GM12878 (cell line): Measurements from ENCODE around the gene PLA2G4E. TPM values are rescaled to one million over a fixed set of nuclear protein-coding genes. Genes with fewer than 3 reads are reported as not detected.

Experiments
- ATAC-seq: fragments of 200-7000 bp; cut with Tn5 transposase; 3 replicates; pipeline ENCODE4 v1.9.1; 2020; ENCODE audit warnings: mild to moderate bottlenecking, moderate library complexity
- BruUV-seq: library from RNA; stranded (reverse); fragments of 400-500 nt; replicated peaks from 2 replicates; lab custom pipeline; 2021; lab: Mats Ljungman, UMichigan
- CTCF ChIA-PET: fragments of 300-600 bp; sonication (Branson Sonifier 250); formaldehyde crosslinking; extraction: SDS; loops from one replicate; lab custom pipeline; 2021; ENCODE audit warnings: inconsistent platforms; lab: Yijun Ruan, JAX
- POLR2A ChIA-PET: fragments of 350-600 bp; formaldehyde crosslinking; extraction: SDS; loops from one replicate; lab custom pipeline; 2021; ENCODE audit warnings: inconsistent platforms; lab: Charles Lee
- RAD21 ChIA-PET: fragments of 300-600 bp; sonication (Branson Sonifier 250); formaldehyde crosslinking; loops from one replicate; lab custom pipeline; 2023; ENCODE audit warnings: antibody characterized with exemption; ENCODE audit not compliant: unreplicated experiment; lab: Charles Lee
- SMC1A ChIA-PET: fragments of 300-600 bp; sonication (Branson Sonifier 250); formaldehyde crosslinking; loops from one replicate; lab custom pipeline; 2023; ENCODE audit not compliant: unreplicated experiment, uncharacterized antibody; lab: Charles Lee
- DNase-seq: peaks from one replicate; pipeline ENCODE4 v3.0.0-alpha.2; 2011; ENCODE audit warnings: low read depth, low spot score
- FAIRE-seq: peaks from 3 replicates; lab custom pipeline; 2011; peaks lifted over from hg19 to GRCh38; lab: Jason Lieb, UNC
- H2AFZ ChIP-seq: 2 replicates; pipeline ENCODE4 v1.6.0; 2011; ENCODE audit warnings: low read depth, low read length, control low read depth; ENCODE audit not compliant: control insufficient read depth
- H3K27ac ChIP-seq: 2 replicates; pipeline ENCODE4 v1.5.1; 2011; ENCODE audit warnings: control low read depth; ENCODE audit not compliant: control insufficient read depth, insufficient read depth
- H3K27me3 ChIP-seq, 2 experiments: replicated peaks in 1 of 2; 2 replicates each; pipeline versions ENCODE4 v1.6.0 to v1.6.1; 2011; ENCODE audit warnings: low read length in 1 of 2; ENCODE audit not compliant: control insufficient read depth in 2 of 2, insufficient read depth in 2 of 2
- H3K36me3 ChIP-seq, 2 experiments: 2 replicates each; pipeline ENCODE4 v1.5.1; 2011; ENCODE audit warnings: low read length in 1 of 2; ENCODE audit not compliant: control insufficient read depth in 2 of 2, insufficient read depth in 2 of 2
- H3K4me1 ChIP-seq: 2 replicates; pipeline ENCODE4 v1.6.1; 2011; ENCODE audit warnings: mild to moderate bottlenecking, low read length, moderate library complexity, mixed read lengths; ENCODE audit not compliant: control insufficient read depth, insufficient read depth
- H3K4me2 ChIP-seq: 2 replicates; pipeline ENCODE4 v1.6.0; 2011; ENCODE audit warnings: control low read depth; ENCODE audit not compliant: control insufficient read depth, insufficient read depth
- H3K4me3 ChIP-seq: fragments of 200-600 bp; sonication (generic); 2 replicates; pipeline ENCODE4 v1.5.1; 2016
- H3K79me2 ChIP-seq: 2 replicates; pipeline ENCODE4 v1.6.0; 2011; ENCODE audit warnings: low read length; ENCODE audit not compliant: control insufficient read depth, insufficient read depth
- H3K9ac ChIP-seq: 2 replicates; pipeline ENCODE4 v1.8.0; 2011; ENCODE audit warnings: low read length, control low read depth, mixed read lengths; ENCODE audit not compliant: control insufficient read depth, insufficient read depth
- H3K9me3 ChIP-seq: replicated peaks from 3 replicates; pipeline ENCODE4 v1.5.1; 2011; ENCODE audit warnings: mild to moderate bottlenecking, low read length; ENCODE audit not compliant: control insufficient read depth, insufficient read depth
- H4K20me1 ChIP-seq: 2 replicates; pipeline ENCODE4 v1.6.0; 2011; ENCODE audit not compliant: control insufficient read depth, insufficient read depth
- ATF3 ChIP-seq: IDR thresholded peaks from 2 replicates; pipeline ENCODE4 v1.6.1; 2011; ENCODE audit warnings: low read depth, mild to moderate bottlenecking, low read length, moderate library complexity, borderline replicate concordance; ENCODE audit errors: extremely low read depth
- CHD2 ChIP-seq: IDR thresholded peaks from 2 replicates; pipeline ENCODE4 v1.6.1; 2011; ENCODE audit warnings: low read depth, low read length, improper control_type of control experiment, borderline replicate concordance
- CREB1 ChIP-seq: IDR thresholded peaks from 2 replicates; pipeline ENCODE4 v1.6.1; 2012; ENCODE audit warnings: low read depth, mild to moderate bottlenecking, inconsistent platforms
- HDAC2 ChIP-seq: fragments of 200-600 bp; sonication (generic); IDR thresholded peaks from 2 replicates; pipeline ENCODE4 v1.6.1; 2017
- IRF4 ChIP-seq: IDR thresholded peaks from 2 replicates; pipeline ENCODE4 v1.6.1; 2011; ENCODE audit warnings: low read depth, low read length
- MXI1 ChIP-seq: fragments of 150-350 bp; IDR thresholded peaks from 2 replicates; pipeline ENCODE4 v1.6.1; 2011; ENCODE audit warnings: low read depth, mild to moderate bottlenecking, inconsistent platforms, low read length, improper control_type of control experiment
- NR2C2 ChIP-seq: IDR thresholded peaks from 2 replicates; pipeline ENCODE4 v1.6.1; 2011; ENCODE audit warnings: borderline replicate concordance, low read depth; ENCODE audit not compliant: control insufficient read depth, insufficient read length
- PAX5 ChIP-seq: IDR thresholded peaks from 2 replicates; pipeline ENCODE4 v1.6.1; 2011; ENCODE audit warnings: low read depth, low read length, borderline replicate concordance
- PAX8 ChIP-seq: fragments of 450-650 bp; IDR thresholded peaks from 2 replicates; pipeline ENCODE4 v1.6.1; 2017; ENCODE audit warnings: mild to moderate bottlenecking, moderate library complexity
- PML ChIP-seq: IDR thresholded peaks from 2 replicates; pipeline ENCODE4 v1.6.1; 2012; ENCODE audit warnings: low read length, inconsistent platforms
- POU2F2 ChIP-seq: IDR thresholded peaks from 3 replicates; pipeline ENCODE4 v1.6.1; 2011; ENCODE audit warnings: low read depth, mild to moderate bottlenecking, low read length, borderline replicate concordance
- STAT3 ChIP-seq: IDR thresholded peaks from 2 replicates; pipeline ENCODE4 v1.6.1; 2011; ENCODE audit warnings: low read depth, low read length, improper control_type of control experiment
- WRNIP1 ChIP-seq: IDR thresholded peaks from 2 replicates; pipeline ENCODE4 v1.6.1; 2011; ENCODE audit warnings: low read depth, low read length, improper control_type of control experiment, borderline replicate concordance
- ZSCAN29 ChIP-seq: fragments of 450-650 bp; IDR thresholded peaks from 2 replicates; pipeline ENCODE4 v1.6.1; 2017; ENCODE audit warnings: mild to moderate bottlenecking, moderate library complexity
- WGBS: methylation state at CpG from one replicate; pipeline ENCODE4 v1.1.6; 2016; ENCODE audit warnings: low lambda C conversion rate; ENCODE audit not compliant: insufficient replicate concordance, insufficient coverage; ENCODE audit errors: missing lambda C conversion rate; 5-methylcytosine and 5-hydroxymethylcytosine counted together
- in situ Hi-C: fragments of 300-500 bp; cut with MboI; formaldehyde crosslinking; loops from 9 replicates; pipeline ENCODE4 v1.14.3; 2018; ENCODE audit warnings: mixed read lengths
- intact Hi-C: fragments of 100-400 bp; cut with micrococcal nuclease; formaldehyde crosslinking; loops from one replicate; pipeline ENCODE4 v1.14.2; 2022; ENCODE audit not compliant: unreplicated experiment
- polyA plus RNA-seq, 11 experiments: library from polyadenylated mRNA; depleted of rRNA in 4 of 11; unstranded in 6 of 11; stranded (reverse) in 5 of 11; fragments of >200 nt; fragmentation: Nextera tagmentation in 4 of 11; fragmentation: Illumina TruSeq in 1 of 11; extraction: Ambion mirVana in 4 of 11; extraction: Trizol in 1 of 11; gene quantifications; 1 replicate in 1 of 11; 2 replicates in 10 of 11; pipeline versions ENCODE4 v1.2.1 to v1.2.3, GENCODE V29; 2011 to 2016; ENCODE audit warnings: inconsistent platforms in 2 of 11, missing spikeins in 2 of 11, low read depth in 1 of 11
- total RNA-seq, 4 experiments: library from RNA; depleted of rRNA in 3 of 4; stranded (reverse); fragments of >200 nt in 3 of 4; fragmentation: Illumina TruSeq in 1 of 4; extraction: Trizol in 1 of 4; gene quantifications; 2 replicates each; pipeline versions ENCODE4 v1.2.1 to v1.2.3, GENCODE V29; 2013 to 2021
- TF ChIP-seq, protein P1 (sequence below): fragments of 450-650 bp; IDR thresholded peaks from 2 replicates; pipeline ENCODE4 v1.6.1; 2017; ENCODE audit warnings: antibody characterized with exemption, mild to moderate bottlenecking, moderate library complexity
- TF ChIP-seq, protein P2 (sequence below): IDR thresholded peaks from 2 replicates; pipeline ENCODE4 v1.6.1; 2012; ENCODE audit warnings: mild to moderate bottlenecking, low read depth, low read length
- TF ChIP-seq, protein P3 (sequence below): fragments of 450-650 bp; IDR thresholded peaks from 2 replicates; pipeline ENCODE4 v1.6.1; 2016; ENCODE audit warnings: mild to moderate bottlenecking

PLA2G4E gene
- total and polyA plus RNA-seq, 10 of the 15 experiments (the other 5 are each of a cell fraction or from before 2014, with no cell fraction given): 0.05 to 0.32 (median 0.06) TPM; not detected in 5

- POLR2A ChIA-PET: interaction anchor here (0.5 to 7.2 kb wide), 5 partner anchors 11 to 693 kb away, joined by 3 to 67 read pairs (median 6); no protein-coding TSS in a partner anchor
- H3K79me2 ChIP-seq: peaks cover 87% of the 10 kb centered on the region
- no peaks in the 10 kb centered on the region for H3K9me3 ChIP-seq
- ATAC-seq (no peak), DNase-seq (no peak), FAIRE-seq (no peak)
- H3K27ac ChIP-seq: peak overlapping the region; percentile 100
- WGBS: 68% methylated on average over 3 of the region's 3 CpGs
- peak overlapping the region; percentile 55; the same call in 1 of the 2 replicates for H3K4me3 ChIP-seq
- peaks cover 0 to 14% of the 10 kb centered on the region in 2 experiments; a peak in 2 of 4 replicates for H3K36me3 ChIP-seq
- RAD21 ChIA-PET: interaction anchor here (1.0 to 9.0 kb wide), 3 partner anchors 32 to 194 kb away, joined by 4 to 97 read pairs (median 8); no protein-coding TSS in a partner anchor
- in situ Hi-C loops (no loop called here), intact Hi-C loops (no loop called here)
- SMC1A ChIA-PET: interaction anchor here (0.7 to 9.7 kb wide), 6 partner anchors 11 to 193 kb away, joined by 3 to 179 read pairs (median 4); partner anchors contain the start of gene MAPKBP1
- peaks cover 35% of the 10 kb centered on the region for H3K4me1 ChIP-seq
- peak overlapping the region; percentile 91 for H3K4me2 ChIP-seq
- H3K27me3 ChIP-seq: no peaks in the 10 kb centered on the region
- no TSS peak for BruUV-seq
- H3K9ac ChIP-seq: peak overlapping the region; percentile 94
- no peak overlapping the region for H2AFZ ChIP-seq
- no peaks in the 10 kb centered on the region for H4K20me1 ChIP-seq
- CTCF ChIA-PET: interaction anchor here (0.7 to 3.5 kb wide), 8 partner anchors 10 to 87 kb away, joined by 3 to 13 read pairs (median 3); no protein-coding TSS in a partner anchor
- TF ChIP-seq ZSCAN29: no peak
- TF ChIP-seq, protein P1, sequence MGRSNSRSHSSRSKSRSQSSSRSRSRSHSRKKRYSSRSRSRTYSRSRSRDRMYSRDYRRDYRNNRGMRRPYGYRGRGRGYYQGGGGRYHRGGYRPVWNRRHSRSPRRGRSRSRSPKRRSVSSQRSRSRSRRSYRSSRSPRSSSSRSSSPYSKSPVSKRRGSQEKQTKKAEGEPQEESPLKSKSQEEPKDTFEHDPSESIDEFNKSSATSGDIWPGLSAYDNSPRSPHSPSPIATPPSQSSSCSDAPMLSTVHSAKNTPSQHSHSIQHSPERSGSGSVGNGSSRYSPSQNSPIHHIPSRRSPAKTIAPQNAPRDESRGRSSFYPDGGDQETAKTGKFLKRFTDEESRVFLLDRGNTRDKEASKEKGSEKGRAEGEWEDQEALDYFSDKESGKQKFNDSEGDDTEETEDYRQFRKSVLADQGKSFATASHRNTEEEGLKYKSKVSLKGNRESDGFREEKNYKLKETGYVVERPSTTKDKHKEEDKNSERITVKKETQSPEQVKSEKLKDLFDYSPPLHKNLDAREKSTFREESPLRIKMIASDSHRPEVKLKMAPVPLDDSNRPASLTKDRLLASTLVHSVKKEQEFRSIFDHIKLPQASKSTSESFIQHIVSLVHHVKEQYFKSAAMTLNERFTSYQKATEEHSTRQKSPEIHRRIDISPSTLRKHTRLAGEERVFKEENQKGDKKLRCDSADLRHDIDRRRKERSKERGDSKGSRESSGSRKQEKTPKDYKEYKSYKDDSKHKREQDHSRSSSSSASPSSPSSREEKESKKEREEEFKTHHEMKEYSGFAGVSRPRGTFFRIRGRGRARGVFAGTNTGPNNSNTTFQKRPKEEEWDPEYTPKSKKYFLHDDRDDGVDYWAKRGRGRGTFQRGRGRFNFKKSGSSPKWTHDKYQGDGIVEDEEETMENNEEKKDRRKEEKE: no peak
- TF ChIP-seq WRNIP1: 0 out of 2 replicates have a peak, but pooled peaks have one; percentile 45
- TF ChIP-seq PAX8: no peak
- TF ChIP-seq IRF4: no peak
- no peak for TF ChIP-seq HDAC2
- 0 out of 2 replicates have a peak, but pooled peaks have one; percentile 17 for TF ChIP-seq PAX5
- TF ChIP-seq STAT3: no peak
- TF ChIP-seq CHD2: no peak
- TF ChIP-seq, protein P2, sequence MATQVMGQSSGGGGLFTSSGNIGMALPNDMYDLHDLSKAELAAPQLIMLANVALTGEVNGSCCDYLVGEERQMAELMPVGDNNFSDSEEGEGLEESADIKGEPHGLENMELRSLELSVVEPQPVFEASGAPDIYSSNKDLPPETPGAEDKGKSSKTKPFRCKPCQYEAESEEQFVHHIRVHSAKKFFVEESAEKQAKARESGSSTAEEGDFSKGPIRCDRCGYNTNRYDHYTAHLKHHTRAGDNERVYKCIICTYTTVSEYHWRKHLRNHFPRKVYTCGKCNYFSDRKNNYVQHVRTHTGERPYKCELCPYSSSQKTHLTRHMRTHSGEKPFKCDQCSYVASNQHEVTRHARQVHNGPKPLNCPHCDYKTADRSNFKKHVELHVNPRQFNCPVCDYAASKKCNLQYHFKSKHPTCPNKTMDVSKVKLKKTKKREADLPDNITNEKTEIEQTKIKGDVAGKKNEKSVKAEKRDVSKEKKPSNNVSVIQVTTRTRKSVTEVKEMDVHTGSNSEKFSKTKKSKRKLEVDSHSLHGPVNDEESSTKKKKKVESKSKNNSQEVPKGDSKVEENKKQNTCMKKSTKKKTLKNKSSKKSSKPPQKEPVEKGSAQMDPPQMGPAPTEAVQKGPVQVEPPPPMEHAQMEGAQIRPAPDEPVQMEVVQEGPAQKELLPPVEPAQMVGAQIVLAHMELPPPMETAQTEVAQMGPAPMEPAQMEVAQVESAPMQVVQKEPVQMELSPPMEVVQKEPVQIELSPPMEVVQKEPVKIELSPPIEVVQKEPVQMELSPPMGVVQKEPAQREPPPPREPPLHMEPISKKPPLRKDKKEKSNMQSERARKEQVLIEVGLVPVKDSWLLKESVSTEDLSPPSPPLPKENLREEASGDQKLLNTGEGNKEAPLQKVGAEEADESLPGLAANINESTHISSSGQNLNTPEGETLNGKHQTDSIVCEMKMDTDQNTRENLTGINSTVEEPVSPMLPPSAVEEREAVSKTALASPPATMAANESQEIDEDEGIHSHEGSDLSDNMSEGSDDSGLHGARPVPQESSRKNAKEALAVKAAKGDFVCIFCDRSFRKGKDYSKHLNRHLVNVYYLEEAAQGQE: no peak
- no peak for TF ChIP-seq PML
- TF ChIP-seq MXI1: no peak
- TF ChIP-seq ATF3: no peak
- no peak for TF ChIP-seq CREB1
- TF ChIP-seq, protein P3, sequence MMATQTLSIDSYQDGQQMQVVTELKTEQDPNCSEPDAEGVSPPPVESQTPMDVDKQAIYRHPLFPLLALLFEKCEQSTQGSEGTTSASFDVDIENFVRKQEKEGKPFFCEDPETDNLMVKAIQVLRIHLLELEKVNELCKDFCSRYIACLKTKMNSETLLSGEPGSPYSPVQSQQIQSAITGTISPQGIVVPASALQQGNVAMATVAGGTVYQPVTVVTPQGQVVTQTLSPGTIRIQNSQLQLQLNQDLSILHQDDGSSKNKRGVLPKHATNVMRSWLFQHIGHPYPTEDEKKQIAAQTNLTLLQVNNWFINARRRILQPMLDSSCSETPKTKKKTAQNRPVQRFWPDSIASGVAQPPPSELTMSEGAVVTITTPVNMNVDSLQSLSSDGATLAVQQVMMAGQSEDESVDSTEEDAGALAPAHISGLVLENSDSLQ: peak; percentile 82
- TF ChIP-seq POU2F2: no peak
- no peak for TF ChIP-seq NR2C2
These were observed 53.8 kb downstream of the PLA2G4E start for GRCh38 chr15:41966920-41967465.
